GM19467 (cell line): ENCODE data around the gene ENOX2.
A peak's percentile ranks its signal among the peaks of the same experiment; 100 is the strongest.

Source experiments
- ATAC-seq: cut with Tn5 transposase; IDR thresholded peaks from one replicate; pipeline ENCODE4 v1.9.1; 2021; ENCODE audit warnings: mild to moderate bottlenecking, moderate library complexity; ENCODE audit not compliant: unreplicated experiment

Gene ENOX2

GRCh38 chrX:130885996-130886395 lies 17.0 kb downstream of the ENOX2 start:
- ATAC-seq = no peak

GRCh38 chrX:130885508-130885907 lies 17.5 kb downstream of the ENOX2 start:
- no peak for ATAC-seq

- ATAC-seq = no peak
Observed at GRCh38 chrX:130884627-130885026, 18.4 kb downstream of the ENOX2 start.

GRCh38 chrX:130879869-130880268 lies 23.1 kb downstream of the ENOX2 start:
- ATAC-seq = no peak

- ATAC-seq = no peak
Observed at GRCh38 chrX:130878350-130879341, 24.4 kb downstream of the ENOX2 start.

- ATAC-seq = no peak
Observed at GRCh38 chrX:130877892-130878341, 25.1 kb downstream of the ENOX2 start.

- no peak for ATAC-seq
Observed at GRCh38 chrX:130876226-130876625, 26.8 kb downstream of the ENOX2 start.

- no peak for ATAC-seq
Observed at GRCh38 chrX:130874751-130875150, 28.3 kb downstream of the ENOX2 start.

GRCh38 chrX:130869239-130869638 lies 33.8 kb downstream of the ENOX2 start:
- no peak for ATAC-seq

- ATAC-seq = no peak
Observed at GRCh38 chrX:130861462-130861861, 41.5 kb downstream of the ENOX2 start.

- ATAC-seq = peak; percentile 84
Observed at GRCh38 chrX:130857207-130857606, 45.8 kb downstream of the ENOX2 start.

- ATAC-seq = no peak
Observed at GRCh38 chrX:130851569-130851968, 51.4 kb downstream of the ENOX2 start.

- ATAC-seq = peak; percentile 69
Observed at GRCh38 chrX:130848763-130849162, 54.2 kb downstream of the ENOX2 start.

GRCh38 chrX:130846746-130847145 lies 56.3 kb downstream of the ENOX2 start:
- ATAC-seq = no peak

GRCh38 chrX:130841776-130842175 lies 61.2 kb downstream of the ENOX2 start:
- no peak for ATAC-seq

GRCh38 chrX:130840345-130840744 lies 62.7 kb downstream of the ENOX2 start:
- ATAC-seq = no peak

- ATAC-seq = no peak
Observed at GRCh38 chrX:130836447-130836846, 66.6 kb downstream of the ENOX2 start.

- no peak for ATAC-seq
Observed at GRCh38 chrX:130834830-130835229, 68.2 kb downstream of the ENOX2 start.

GRCh38 chrX:130834149-130834548 lies 68.9 kb downstream of the ENOX2 start:
- no peak for ATAC-seq

GRCh38 chrX:130831347-130831722 lies 71.7 kb downstream of the ENOX2 start:
- ATAC-seq = no peak

GRCh38 chrX:130830599-130831346 lies 72.2 kb downstream of the ENOX2 start:
- ATAC-seq = no peak
